Neural progenitor cell (in vitro differentiated cells): ENCODE measurements around the gene TEKTIP1. TPM values are rescaled to one million over a fixed set of nuclear protein-coding genes. Genes with fewer than 3 reads are reported as not detected.
"Not testable (repeated sequence)": the region's sequence is repeated elsewhere in the genome, so short reads cannot be mapped to it uniquely, and the experiment has no call there.

Experiments used
- DNase-seq: peaks from one replicate; pipeline ENCODE4 v3.0.0-alpha.2; 2016; ENCODE audit warnings: low spot score
- H2AFZ ChIP-seq: fragments of 200-600 bp; sonication (generic); replicated peaks from 2 replicates; pipeline ENCODE4 v1.6.1; 2016; ENCODE audit warnings: antibody characterized with exemption
- H3F3A ChIP-seq: fragments of 200-600 bp; sonication (generic); 2 replicates; pipeline ENCODE4 v1.6.1; 2016; ENCODE audit warnings: antibody characterized with exemption, low read depth
- H3K27ac ChIP-seq: fragments of 200-600 bp; sonication (generic); 2 replicates; pipeline ENCODE4 v1.5.1; 2016; ENCODE audit warnings: mild to moderate bottlenecking
- H3K27me3 ChIP-seq: fragments of 200-600 bp; sonication (generic); 2 replicates; pipeline ENCODE4 v1.6.1; 2016; ENCODE audit warnings: mild to moderate bottlenecking, moderate library complexity
- H3K36me3 ChIP-seq: fragments of 200-600 bp; sonication (generic); 2 replicates; pipeline ENCODE4 v1.5.1; 2016
- H3K4me1 ChIP-seq: fragments of 200-600 bp; sonication (generic); 2 replicates; pipeline ENCODE4 v1.6.1; 2016; ENCODE audit warnings: mixed run types
- H3K4me2 ChIP-seq: fragments of 200-600 bp; sonication (generic); 2 replicates; pipeline ENCODE4 v1.6.1; 2016
- H3K4me3 ChIP-seq: fragments of 200-600 bp; sonication (generic); 2 replicates; pipeline ENCODE4 v1.5.1; 2016
- H3K79me2 ChIP-seq: fragments of 200-600 bp; sonication (generic); 2 replicates; pipeline ENCODE4 v1.6.1; 2016; ENCODE audit warnings: low read depth
- H3K9ac ChIP-seq: fragments of 200-600 bp; sonication (generic); 2 replicates; pipeline ENCODE4 v1.6.1; 2016
- H3K9me3 ChIP-seq: fragments of 200-600 bp; sonication (generic); 2 replicates; pipeline ENCODE4 v1.5.1; 2016; ENCODE audit warnings: low read depth
- H4K20me1 ChIP-seq: fragments of 200-600 bp; sonication (generic); 2 replicates; pipeline ENCODE4 v1.6.1; 2016; ENCODE audit warnings: low read depth
- H3K27ac Mint-ChIP-seq: 3 replicates; pipeline ENCODE4 v1.8.0; 2021; ENCODE audit warnings: mixed read lengths
- H3K27me3 Mint-ChIP-seq: 2 replicates; pipeline ENCODE4 v1.8.0; 2022; ENCODE audit warnings: low read depth, mild to moderate bottlenecking, inconsistent platforms, moderate library complexity, mixed read lengths; ENCODE audit not compliant: insufficient read depth
- H3K36me3 Mint-ChIP-seq: 3 replicates; pipeline ENCODE4 v1.8.0; 2021; ENCODE audit warnings: mixed read lengths
- H3K4me1 Mint-ChIP-seq: 3 replicates; pipeline ENCODE4 v1.8.0; 2021; ENCODE audit warnings: mixed read lengths
- H3K4me3 Mint-ChIP-seq: 3 replicates; pipeline ENCODE4 v1.8.0; 2021; ENCODE audit warnings: mild to moderate bottlenecking, moderate library complexity, mixed read lengths
- H3K9me3 Mint-ChIP-seq: 3 replicates; pipeline ENCODE4 v1.8.0; 2020; ENCODE audit warnings: mixed read lengths
- EZH2 ChIP-seq: fragments of 200-600 bp; sonication (generic); IDR thresholded peaks from 2 replicates; pipeline ENCODE4 v1.6.1; 2017; ENCODE audit warnings: antibody characterized with exemption, mild to moderate bottlenecking, moderate library complexity
- EZH2phosphoT487 ChIP-seq: fragments of 200-600 bp; sonication (generic); IDR thresholded peaks from 2 replicates; pipeline ENCODE4 v1.6.1; 2017; ENCODE audit warnings: antibody characterized with exemption
- total RNA-seq: library from RNA; depleted of rRNA; stranded (reverse); fragments of >200 nt; gene quantifications from 2 replicates; pipeline ENCODE4 v1.2.3, GENCODE V29; 2015; ENCODE audit warnings: low replicate concordance
- TF ChIP-seq, protein P1 (sequence below): fragments of 200-600 bp; sonication (generic); IDR thresholded peaks from 2 replicates; pipeline ENCODE4 v1.5.1; 2017; ENCODE audit warnings: antibody characterized with exemption, mild to moderate bottlenecking

The TEKTIP1 gene
- total RNA-seq, 1 donor from 2014 or later: not detected

DNA sequence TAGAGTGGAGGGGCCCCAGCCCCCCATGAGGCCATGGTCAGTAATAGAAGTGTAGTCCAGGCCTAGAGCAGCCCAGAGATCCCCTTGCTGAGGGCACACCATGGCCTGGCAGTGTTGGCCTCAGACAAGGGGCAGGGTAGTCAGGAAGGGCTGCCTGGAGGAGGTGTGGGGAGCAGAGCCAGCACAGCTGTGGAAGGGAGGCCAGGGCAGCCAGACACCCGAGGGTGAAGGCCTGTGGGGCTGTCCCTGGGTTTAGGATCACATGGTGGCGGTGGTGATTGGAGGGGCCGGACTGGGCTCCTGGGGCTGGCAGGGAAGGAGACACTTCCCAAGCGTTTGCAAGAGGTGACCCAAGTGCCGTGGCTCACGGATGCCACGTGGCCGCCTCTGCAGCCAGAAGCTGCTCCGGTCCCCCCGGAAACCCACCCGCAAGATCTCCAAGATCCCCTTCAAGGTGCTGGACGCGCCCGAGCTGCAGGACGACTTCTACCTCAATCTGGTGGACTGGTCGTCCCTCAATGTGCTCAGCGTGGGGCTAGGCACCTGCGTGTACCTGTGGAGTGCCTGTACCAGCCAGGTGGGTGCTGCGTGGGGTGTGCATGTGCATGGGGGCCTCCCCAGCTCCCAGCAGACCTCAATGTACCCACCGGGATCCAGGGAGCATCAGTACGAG lies 11.6 kb upstream of the TEKTIP1 start:
- Histone ChIP-seq H2AFZ (no peak overlapping the region), H3F3A (no peaks in the 10 kb centered on the region), H3K4me3 (no peak overlapping the region), H3K9me3 (no peaks in the 10 kb centered on the region), H3K9ac (no peak overlapping the region), H3K27ac (no peak overlapping the region), H3K4me2 (no peak overlapping the region), H3K79me2 (no peaks in the 10 kb centered on the region), H3K36me3 (no peaks in the 10 kb centered on the region), H3K27me3 (no peaks in the 10 kb centered on the region), H4K20me1 (peaks cover 45% of the 10 kb centered on the region), H3K4me1 (no peaks in the 10 kb centered on the region)
- DNase-seq: no peak
- Mint-ChIP-seq H3K36me3 (peaks cover 11% of the 10 kb centered on the region), H3K9me3 (no peaks in the 10 kb centered on the region), H3K27ac (no peak overlapping the region), H3K4me1 (peaks cover 2% of the 10 kb centered on the region), H3K27me3 (no peaks in the 10 kb centered on the region), H3K4me3 (no peak overlapping the region)
- TF ChIP-seq, protein P1, sequence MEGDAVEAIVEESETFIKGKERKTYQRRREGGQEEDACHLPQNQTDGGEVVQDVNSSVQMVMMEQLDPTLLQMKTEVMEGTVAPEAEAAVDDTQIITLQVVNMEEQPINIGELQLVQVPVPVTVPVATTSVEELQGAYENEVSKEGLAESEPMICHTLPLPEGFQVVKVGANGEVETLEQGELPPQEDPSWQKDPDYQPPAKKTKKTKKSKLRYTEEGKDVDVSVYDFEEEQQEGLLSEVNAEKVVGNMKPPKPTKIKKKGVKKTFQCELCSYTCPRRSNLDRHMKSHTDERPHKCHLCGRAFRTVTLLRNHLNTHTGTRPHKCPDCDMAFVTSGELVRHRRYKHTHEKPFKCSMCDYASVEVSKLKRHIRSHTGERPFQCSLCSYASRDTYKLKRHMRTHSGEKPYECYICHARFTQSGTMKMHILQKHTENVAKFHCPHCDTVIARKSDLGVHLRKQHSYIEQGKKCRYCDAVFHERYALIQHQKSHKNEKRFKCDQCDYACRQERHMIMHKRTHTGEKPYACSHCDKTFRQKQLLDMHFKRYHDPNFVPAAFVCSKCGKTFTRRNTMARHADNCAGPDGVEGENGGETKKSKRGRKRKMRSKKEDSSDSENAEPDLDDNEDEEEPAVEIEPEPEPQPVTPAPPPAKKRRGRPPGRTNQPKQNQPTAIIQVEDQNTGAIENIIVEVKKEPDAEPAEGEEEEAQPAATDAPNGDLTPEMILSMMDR: no peak
- TF ChIP-seq EZH2: no peak
- TF ChIP-seq EZH2phosphoT487: no peak

DNA sequence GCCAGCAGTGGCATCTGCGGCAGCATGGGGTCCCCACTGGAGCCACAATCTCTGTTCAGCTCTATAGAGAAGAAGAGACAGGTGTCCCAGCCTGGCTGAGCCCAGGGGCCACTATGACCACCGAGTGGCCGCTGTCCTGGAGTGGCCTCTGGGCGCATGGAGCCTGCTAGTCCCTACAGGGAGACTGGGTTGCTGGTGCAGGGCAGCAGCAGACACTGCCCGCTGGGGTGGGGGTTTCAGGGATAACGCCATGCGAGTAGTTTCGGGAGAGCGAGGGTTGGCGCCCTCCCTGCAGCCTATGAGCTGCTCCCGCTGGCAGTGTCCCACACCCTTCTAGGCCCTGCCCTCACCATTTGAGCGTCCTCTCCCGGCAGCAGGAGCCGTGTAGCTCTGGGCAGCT lies 10.9 kb upstream of the TEKTIP1 start:
- peaks cover 11% of the 10 kb centered on the region for H3K36me3 Mint-ChIP-seq
- no peaks in the 10 kb centered on the region for H3K27me3 Mint-ChIP-seq

DNA sequence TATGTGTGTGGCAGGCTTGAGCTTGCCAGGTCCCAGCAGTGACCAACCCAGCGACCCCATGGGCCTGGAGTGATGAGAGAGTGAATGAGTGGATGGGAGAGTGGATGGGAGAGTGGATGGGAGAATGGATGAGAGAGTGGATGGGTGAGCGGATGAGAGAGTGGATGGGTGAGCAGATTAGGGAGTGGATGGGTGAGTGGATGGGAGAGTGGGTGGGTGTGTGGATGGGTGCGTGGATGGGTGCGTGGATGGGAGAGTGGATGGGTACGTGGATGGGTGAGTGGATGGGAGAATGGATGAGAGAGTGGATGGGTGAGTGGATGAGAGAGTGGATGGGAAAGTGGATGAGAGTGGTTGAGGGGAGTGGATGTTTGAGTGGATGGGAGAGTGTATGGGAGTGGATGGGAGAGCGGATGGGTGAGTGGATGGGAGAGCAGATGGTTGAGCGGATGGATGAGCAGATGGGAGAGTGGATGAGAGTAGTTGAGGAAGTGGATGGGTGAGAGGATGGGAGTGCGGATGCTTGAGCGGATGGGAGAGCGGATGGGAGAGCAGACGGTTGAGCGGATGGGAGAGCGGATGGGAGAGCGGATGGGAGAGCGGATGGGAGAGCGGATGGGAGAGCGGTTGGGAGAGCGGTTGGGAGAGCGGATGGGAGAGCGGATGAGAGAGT lies 10.3 kb upstream of the TEKTIP1 start:
- H4K20me1 ChIP-seq: peaks cover 32% of the 10 kb centered on the region
- H3K4me2 ChIP-seq: no peak overlapping the region
- Mint-ChIP-seq H3K4me1 (peaks cover 2% of the 10 kb centered on the region), H3K9me3 (no peaks in the 10 kb centered on the region), H3K4me3 (no peak overlapping the region), H3K36me3 (peaks cover 14% of the 10 kb centered on the region), H3K27ac (no peak overlapping the region), H3K27me3 (no peaks in the 10 kb centered on the region)
- no peaks in the 10 kb centered on the region for H3K4me1 ChIP-seq
- TF ChIP-seq, protein P1: no peak
- TF ChIP-seq EZH2phosphoT487 (no peak), EZH2 (no peak)
- no peaks in the 10 kb centered on the region for H3K9me3 ChIP-seq
- H2AFZ ChIP-seq: no peak overlapping the region
- no peak overlapping the region for H3K4me3 ChIP-seq
- H3F3A ChIP-seq: no peaks in the 10 kb centered on the region
- H3K27ac ChIP-seq: no peak overlapping the region
- no peaks in the 10 kb centered on the region for H3K36me3 ChIP-seq
- DNase-seq: no peak
- H3K27me3 ChIP-seq: no peaks in the 10 kb centered on the region
- H3K9ac ChIP-seq: no peak overlapping the region
- no peaks in the 10 kb centered on the region for H3K79me2 ChIP-seq

More for the DNA sequence above, 10.9 kb upstream of the TEKTIP1 start:
- H2AFZ ChIP-seq: no peak overlapping the region
- no peaks in the 10 kb centered on the region for H3F3A ChIP-seq
- H3K9me3 ChIP-seq: no peaks in the 10 kb centered on the region
- no peaks in the 10 kb centered on the region for H3K36me3 ChIP-seq
- Mint-ChIP-seq H3K4me1 (peaks cover 2% of the 10 kb centered on the region), H3K4me3 (no peak overlapping the region), H3K9me3 (no peaks in the 10 kb centered on the region), H3K27ac (no peak overlapping the region)
- H3K4me2 ChIP-seq: no peak overlapping the region
- TF ChIP-seq EZH2phosphoT487 (no peak), EZH2 (no peak)
- TF ChIP-seq, protein P1: no peak
- H4K20me1 ChIP-seq: peaks cover 38% of the 10 kb centered on the region
- no peaks in the 10 kb centered on the region for H3K4me1 ChIP-seq
- no peak for DNase-seq
- H3K79me2 ChIP-seq: no peaks in the 10 kb centered on the region
- no peak overlapping the region for H3K4me3 ChIP-seq
- no peak overlapping the region for H3K9ac ChIP-seq
- H3K27me3 ChIP-seq: no peaks in the 10 kb centered on the region
- H3K27ac ChIP-seq: no peak overlapping the region

- not testable (repeated sequence) for H3K79me2 ChIP-seq, H3K9ac ChIP-seq, H2AFZ ChIP-seq, H3K9me3 Mint-ChIP-seq, H3K9me3 ChIP-seq, H3K27me3 Mint-ChIP-seq, H3K27ac Mint-ChIP-seq, H3F3A ChIP-seq, H3K4me1 ChIP-seq, DNase-seq, H3K27ac ChIP-seq, H3K4me1 Mint-ChIP-seq, H3K27me3 ChIP-seq, H3K36me3 ChIP-seq, H3K4me2 ChIP-seq, H3K4me3 ChIP-seq, H3K4me3 Mint-ChIP-seq
- H4K20me1 ChIP-seq: peaks cover 25% of the 10 kb centered on the region
- peaks cover 15% of the 10 kb centered on the region for H3K36me3 Mint-ChIP-seq
Measured at GRCh38 chr19:3529299-3529698, 9.7 kb upstream of the TEKTIP1 start.
